Activated CD4-positive, alpha-beta T cell treated with anti-CD3 and anti-CD28 coated beads, Interleukin-2, amount 10 ng/mL, durations not matched to agents 24 days and 14 days (primary cell): ENCODE data around the gene DNM3. TPM values are rescaled to one million over a fixed set of nuclear protein-coding genes. Genes with fewer than 3 reads are reported as not detected.

ENCODE experiments used
- DNase-seq: peaks from one replicate; pipeline ENCODE4 v3.0.0; 2022
- H3K27ac Mint-ChIP-seq: one replicate; pipeline ENCODE4 v1.8.0; 2022; ENCODE audit warnings: mild to moderate bottlenecking, mixed read lengths
- H3K27me3 Mint-ChIP-seq: one replicate; pipeline ENCODE4 v1.8.0; 2022; ENCODE audit warnings: mixed read lengths
- H3K36me3 Mint-ChIP-seq: one replicate; pipeline ENCODE4 v1.8.0; 2022; ENCODE audit warnings: low read depth, mild to moderate bottlenecking, mixed read lengths
- H3K4me1 Mint-ChIP-seq: one replicate; pipeline ENCODE4 v1.8.0; 2021; ENCODE audit warnings: mixed read lengths
- H3K4me3 Mint-ChIP-seq: one replicate; pipeline ENCODE4 v1.8.0; 2022; ENCODE audit warnings: mild to moderate bottlenecking, moderate library complexity, mixed read lengths
- H3K9me3 Mint-ChIP-seq: one replicate; pipeline ENCODE4 v1.8.0; 2021; ENCODE audit warnings: mixed read lengths
- intact Hi-C: fragments of 100-400 bp; cut with micrococcal nuclease; formaldehyde crosslinking; loops from one replicate; pipeline ENCODE4 v1.15.1; 2023
- total RNA-seq: library from RNA; stranded (reverse); gene quantifications from 2 replicates; pipeline ENCODE4 v1.2.3, GENCODE V29; 2022

The DNM3 gene
- total RNA-seq, 1 donor from 2014 or later: 0.42 TPM

DNA sequence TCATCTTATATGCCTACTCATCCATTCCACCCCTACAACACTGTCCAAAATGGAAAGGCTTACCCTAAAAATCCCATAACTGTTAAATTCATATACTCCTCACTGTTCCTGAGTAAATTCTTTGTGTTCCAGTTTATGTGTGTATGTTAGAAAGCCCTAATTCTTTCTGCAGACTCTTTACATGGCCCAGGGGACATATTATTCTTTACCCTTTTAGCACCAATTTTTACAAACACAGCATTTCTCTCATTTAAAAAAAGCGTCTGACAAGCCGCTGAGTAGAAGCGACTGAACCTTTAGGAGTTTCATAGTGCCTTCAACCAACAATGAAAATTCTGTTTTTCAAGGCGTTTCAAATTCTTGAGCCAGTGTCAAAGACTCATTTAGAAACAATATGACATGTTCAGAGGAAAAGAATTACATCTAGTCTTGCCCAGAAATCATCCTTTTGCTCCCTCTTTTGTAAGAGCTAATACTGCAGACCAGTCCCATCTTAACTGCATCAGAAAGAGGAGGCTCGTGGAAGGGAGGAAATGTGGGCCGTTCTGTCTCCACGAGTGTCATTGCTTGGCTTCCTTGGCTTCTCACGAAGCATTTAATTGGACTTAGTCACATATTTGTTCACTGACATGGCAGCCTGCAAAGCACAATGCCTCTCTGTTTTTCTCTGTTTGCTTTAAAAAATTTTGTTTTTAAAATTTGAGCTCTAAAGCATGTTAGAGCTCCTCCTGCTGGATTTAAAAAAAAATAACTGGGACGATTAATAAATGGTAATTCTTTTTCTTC lies 557.9 kb downstream of the DNM3 start:
- H3K9me3 Mint-ChIP-seq: no peaks in the 10 kb centered on the region
- no peaks in the 10 kb centered on the region for H3K27me3 Mint-ChIP-seq
- intact Hi-C loops: loop anchor here (1.0 to 5.0 kb wide), 4 partner anchors 218 to 396 kb away; no protein-coding TSS in a partner anchor
- no peaks in the 10 kb centered on the region for H3K36me3 Mint-ChIP-seq
- H3K4me3 Mint-ChIP-seq: peak overlapping the region; percentile 7
- peak; percentile 72 for DNase-seq
- peaks cover 46% of the 10 kb centered on the region for H3K4me1 Mint-ChIP-seq
- H3K27ac Mint-ChIP-seq: peak overlapping the region; percentile 61

DNA sequence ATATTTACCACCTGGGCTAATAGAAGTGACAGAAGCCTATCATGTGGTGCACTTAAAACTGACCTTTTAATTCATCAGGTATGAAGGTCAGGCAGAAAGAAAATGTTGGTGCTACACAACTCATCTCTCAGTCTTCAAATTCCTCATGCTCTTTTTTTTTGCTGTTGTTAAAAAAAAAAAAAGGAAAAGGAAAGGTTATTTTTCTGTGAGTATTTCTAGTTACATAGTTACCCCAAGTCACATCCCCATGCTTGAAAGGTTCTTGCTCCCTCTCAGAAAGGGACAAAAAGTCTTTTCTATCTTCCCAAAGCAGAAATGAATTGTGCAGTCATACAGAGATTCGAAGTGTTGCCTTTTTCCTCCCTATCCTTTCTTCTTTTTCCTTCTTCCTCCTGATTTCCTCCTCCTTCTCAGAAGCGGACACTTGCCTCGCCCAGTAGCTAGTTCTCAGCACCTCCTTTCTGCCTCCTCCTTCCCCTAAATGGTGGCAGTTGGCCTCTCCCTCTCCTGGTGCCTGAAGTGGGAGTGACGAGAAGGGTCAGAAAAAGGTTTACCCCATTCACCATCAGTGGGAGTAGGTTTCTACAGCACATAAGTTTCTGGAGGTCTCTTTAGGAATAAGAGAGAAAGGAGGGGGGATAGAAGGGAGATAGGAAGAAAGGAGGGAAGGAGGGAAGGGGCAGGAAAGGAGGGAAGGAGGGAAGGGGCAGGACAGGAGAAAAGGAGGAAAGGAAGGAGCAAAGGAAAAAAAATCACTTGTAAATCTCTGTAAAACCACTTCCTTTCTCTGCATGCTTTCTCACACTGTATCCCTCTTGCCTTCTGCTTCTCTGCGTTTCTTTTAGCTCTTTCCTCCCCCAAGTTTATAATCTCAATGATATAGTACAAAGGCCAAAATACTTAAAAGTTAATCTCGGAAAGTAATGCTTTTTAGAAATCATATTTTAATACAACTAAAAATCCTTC lies 558.7 kb downstream of the DNM3 start:
- H3K27ac Mint-ChIP-seq: peak overlapping the region; percentile 61
- no peaks in the 10 kb centered on the region for H3K36me3 Mint-ChIP-seq
- H3K4me1 Mint-ChIP-seq: peaks cover 38% of the 10 kb centered on the region
- intact Hi-C loops: loop anchor here (1.0 to 5.0 kb wide), 4 partner anchors 219 to 397 kb away; no protein-coding TSS in a partner anchor
- H3K9me3 Mint-ChIP-seq: no peaks in the 10 kb centered on the region
- no peak for DNase-seq
- peak overlapping the region; percentile 7 for H3K4me3 Mint-ChIP-seq
- H3K27me3 Mint-ChIP-seq: no peaks in the 10 kb centered on the region

DNA sequence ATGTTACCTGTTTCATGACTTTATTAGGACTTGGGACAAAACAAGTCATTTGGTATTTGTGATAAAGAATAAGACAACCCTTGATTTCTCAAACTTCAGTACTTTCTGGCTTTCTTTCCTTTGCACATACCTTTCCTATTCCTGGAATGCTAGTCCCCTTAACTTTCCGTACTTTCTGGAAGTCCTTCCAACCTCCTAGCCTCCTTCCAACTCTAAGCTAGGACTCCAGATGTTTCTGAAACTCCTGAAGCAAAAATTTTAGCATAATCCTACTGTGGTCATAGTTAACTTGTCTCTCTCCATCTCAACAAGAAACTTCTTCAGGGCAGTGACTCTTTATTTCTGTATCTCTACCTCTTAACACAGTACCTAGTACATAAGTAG lies 559.4 kb downstream of the DNM3 start:
- intact Hi-C loops: no loop called here
- Mint-ChIP-seq H3K9me3 (no peaks in the 10 kb centered on the region), H3K27me3 (no peaks in the 10 kb centered on the region), H3K4me1 (peaks cover 37% of the 10 kb centered on the region), H3K27ac (no peak overlapping the region), H3K4me3 (no peak overlapping the region), H3K36me3 (no peaks in the 10 kb centered on the region)
- no peak for DNase-seq

DNA sequence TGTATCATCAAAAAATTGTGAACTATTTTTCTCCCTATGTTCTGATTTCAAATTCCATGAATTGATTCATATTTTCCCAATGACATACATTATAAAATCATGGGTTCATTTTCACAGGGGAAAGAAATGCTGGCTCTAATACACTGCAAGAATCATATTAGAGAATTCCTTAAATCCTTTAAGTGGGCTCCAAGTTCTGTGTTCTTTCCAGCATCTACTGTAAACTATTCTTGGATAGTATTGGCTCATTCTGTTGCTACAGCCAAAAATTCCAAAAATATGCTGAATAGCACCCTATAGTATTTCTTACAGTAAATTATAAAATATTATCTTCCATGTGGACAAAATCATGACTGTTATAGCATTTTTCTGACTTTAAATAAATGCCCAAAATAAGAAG lies 560.2 kb downstream of the DNM3 start:
- Mint-ChIP-seq H3K4me3 (no peak overlapping the region), H3K27me3 (peaks cover 2% of the 10 kb centered on the region), H3K27ac (no peak overlapping the region), H3K4me1 (peaks cover 35% of the 10 kb centered on the region), H3K36me3 (no peaks in the 10 kb centered on the region), H3K9me3 (no peaks in the 10 kb centered on the region)
- intact Hi-C loops: no loop called here
- DNase-seq: no peak

DNA sequence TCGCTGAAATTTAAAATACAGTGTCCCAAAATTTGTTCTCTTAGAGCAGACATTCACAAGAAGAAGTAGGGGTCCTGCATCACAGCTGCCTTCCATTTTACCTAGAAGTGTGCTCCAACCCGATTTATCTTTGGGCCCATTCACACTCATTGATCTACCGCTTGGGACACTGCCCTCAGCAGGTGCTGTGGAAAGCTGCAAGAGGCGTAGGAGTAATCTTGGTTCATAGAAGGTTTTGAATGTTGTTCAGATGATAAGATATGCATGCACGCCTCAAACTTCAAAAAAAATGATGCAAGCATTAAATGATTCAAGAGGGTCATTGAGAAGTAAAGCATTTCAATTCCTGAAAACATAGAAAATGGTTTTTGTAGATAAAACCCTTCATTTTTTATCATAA lies 560.6 kb downstream of the DNM3 start:
- no peak for DNase-seq
- intact Hi-C loops: no loop called here
- Mint-ChIP-seq H3K4me3 (no peak overlapping the region), H3K4me1 (peaks cover 35% of the 10 kb centered on the region), H3K27me3 (peaks cover 2% of the 10 kb centered on the region), H3K9me3 (no peaks in the 10 kb centered on the region), H3K36me3 (no peaks in the 10 kb centered on the region), H3K27ac (no peak overlapping the region)

DNA sequence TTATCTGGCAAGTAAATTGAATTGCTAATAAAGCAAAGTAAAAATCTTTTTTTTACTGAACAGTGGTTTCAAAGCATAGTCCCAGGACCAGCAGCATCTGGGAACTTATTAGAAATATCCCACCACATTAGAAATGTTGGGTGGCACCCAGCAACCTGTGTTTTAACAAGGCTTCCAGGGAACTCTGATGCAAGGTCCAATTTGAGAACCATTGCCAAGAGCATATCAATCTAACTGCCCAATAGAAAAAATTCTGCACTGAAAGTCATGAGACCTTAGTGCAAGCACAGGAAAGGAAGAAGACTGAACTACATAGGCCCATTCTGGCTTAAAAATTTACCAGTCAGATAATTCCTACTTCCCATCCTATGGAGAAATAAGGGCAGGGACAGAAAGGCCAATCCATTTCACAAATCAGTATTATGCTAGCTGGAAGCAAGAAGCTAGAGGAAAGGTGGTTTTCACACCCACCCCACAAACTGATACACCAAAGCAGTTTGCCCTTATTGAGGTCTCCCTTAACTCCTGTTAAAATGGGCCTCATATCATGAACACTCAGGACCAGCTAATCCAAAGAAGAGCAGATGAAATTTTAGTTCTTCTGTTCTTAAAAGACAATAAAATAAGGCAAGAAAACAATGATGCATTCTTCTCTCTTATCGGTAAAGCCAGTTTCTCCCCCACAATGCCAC lies 561.7 kb downstream of the DNM3 start:
- no peak for DNase-seq
- H3K9me3 Mint-ChIP-seq: no peaks in the 10 kb centered on the region
- no peak overlapping the region for H3K4me3 Mint-ChIP-seq
- H3K4me1 Mint-ChIP-seq: peaks cover 30% of the 10 kb centered on the region
- intact Hi-C loops: no loop called here
- no peak overlapping the region for H3K27ac Mint-ChIP-seq
- H3K27me3 Mint-ChIP-seq: peaks cover 6% of the 10 kb centered on the region
- no peaks in the 10 kb centered on the region for H3K36me3 Mint-ChIP-seq

DNA sequence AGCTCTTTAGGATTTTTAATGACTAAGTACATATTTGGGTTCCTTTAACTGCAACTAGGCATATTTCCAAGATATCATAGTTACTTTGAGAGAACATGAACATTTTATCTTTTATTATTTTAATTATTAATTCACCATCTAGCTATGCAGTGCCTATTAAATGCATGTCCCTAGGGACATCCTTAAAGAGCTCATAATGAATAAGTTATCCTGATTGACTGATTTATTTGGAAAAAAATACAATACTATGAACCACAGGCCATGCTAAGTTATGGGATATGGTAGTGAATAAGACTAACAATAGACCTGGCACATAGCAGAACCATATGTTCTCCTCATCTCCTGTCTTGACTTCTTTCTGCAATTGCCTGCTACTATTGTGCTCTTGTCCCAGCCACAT lies 562.8 kb downstream of the DNM3 start:
- H3K9me3 Mint-ChIP-seq: no peaks in the 10 kb centered on the region
- intact Hi-C loops: no loop called here
- no peaks in the 10 kb centered on the region for H3K36me3 Mint-ChIP-seq
- no peak for DNase-seq
- H3K4me3 Mint-ChIP-seq: no peak overlapping the region
- H3K27ac Mint-ChIP-seq: no peak overlapping the region
- H3K4me1 Mint-ChIP-seq: peaks cover 19% of the 10 kb centered on the region
- H3K27me3 Mint-ChIP-seq: peaks cover 6% of the 10 kb centered on the region

DNA sequence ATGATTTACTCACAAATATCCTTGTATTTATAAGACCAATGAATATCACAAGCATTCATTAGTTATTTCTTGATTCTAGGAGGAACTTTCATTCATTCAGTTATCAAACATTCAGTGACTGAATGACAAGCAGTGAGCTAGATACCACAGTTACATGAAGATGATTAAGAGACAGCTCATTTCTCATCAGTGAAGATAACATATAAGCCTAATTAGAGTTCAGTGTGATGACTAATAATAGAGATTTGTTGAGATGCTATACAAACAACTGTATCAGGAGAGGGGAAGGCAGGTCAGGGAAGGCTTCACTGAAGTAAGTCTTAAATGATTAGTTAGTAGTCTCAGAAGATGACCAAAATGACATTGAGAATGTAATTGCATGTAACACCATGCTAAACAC lies 564.6 kb downstream of the DNM3 start:
- peaks cover 3% of the 10 kb centered on the region for H3K4me1 Mint-ChIP-seq
- H3K4me3 Mint-ChIP-seq: no peak overlapping the region
- intact Hi-C loops: no loop called here
- peaks cover 6% of the 10 kb centered on the region for H3K27me3 Mint-ChIP-seq
- no peak for DNase-seq
- no peak overlapping the region for H3K27ac Mint-ChIP-seq
- no peaks in the 10 kb centered on the region for H3K9me3 Mint-ChIP-seq
- no peaks in the 10 kb centered on the region for H3K36me3 Mint-ChIP-seq

DNA sequence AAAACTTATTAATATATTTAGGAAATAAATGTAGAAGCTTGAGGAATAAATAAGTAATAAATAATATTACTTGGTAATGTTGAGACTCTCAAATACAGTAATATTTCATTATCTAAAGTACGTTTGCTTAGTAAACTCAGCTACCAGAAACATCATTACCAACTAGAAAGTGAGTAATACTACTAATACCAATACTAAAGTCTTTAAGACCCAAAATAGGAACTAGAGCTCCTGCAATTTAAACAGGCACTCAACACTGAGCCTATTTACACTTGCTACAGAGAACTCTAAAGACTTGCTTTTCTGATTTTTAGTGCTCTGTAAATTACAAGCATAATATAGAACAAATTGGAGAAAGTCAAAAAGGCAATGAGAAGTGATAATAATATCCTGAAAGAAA lies 565.7 kb downstream of the DNM3 start:
- intact Hi-C loops: no loop called here

DNA sequence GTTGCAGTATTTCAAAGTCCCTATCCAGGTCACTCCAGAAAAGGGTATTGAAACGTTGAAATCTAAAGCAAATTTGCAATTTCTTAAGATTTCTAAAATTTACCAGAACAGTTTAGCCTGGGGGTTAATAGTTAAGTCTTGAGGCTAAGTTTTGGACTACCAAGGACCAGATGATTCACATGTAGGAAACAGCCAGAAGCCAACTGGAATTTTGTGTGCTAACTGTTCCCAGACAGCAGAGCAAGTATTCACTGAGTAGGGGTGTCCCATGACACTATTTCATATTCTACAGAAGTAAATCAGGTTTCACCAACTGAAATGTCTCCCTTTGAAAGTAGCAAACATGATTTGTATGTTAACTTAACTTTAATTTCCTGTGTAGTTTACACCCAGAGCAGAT lies 567.7 kb downstream of the DNM3 start:
- H3K27me3 Mint-ChIP-seq: peaks cover 6% of the 10 kb centered on the region
- no peak overlapping the region for H3K27ac Mint-ChIP-seq
- peaks cover 2% of the 10 kb centered on the region for H3K4me1 Mint-ChIP-seq
- no peak overlapping the region for H3K4me3 Mint-ChIP-seq
- no peak for DNase-seq
- no peaks in the 10 kb centered on the region for H3K9me3 Mint-ChIP-seq
- H3K36me3 Mint-ChIP-seq: no peaks in the 10 kb centered on the region
- intact Hi-C loops: no loop called here

More for the DNA sequence above, 565.7 kb downstream of the DNM3 start:
- no peak overlapping the region for H3K4me3 Mint-ChIP-seq
- DNase-seq: no peak
- H3K9me3 Mint-ChIP-seq: no peaks in the 10 kb centered on the region
- peaks cover 6% of the 10 kb centered on the region for H3K27me3 Mint-ChIP-seq
- H3K4me1 Mint-ChIP-seq: peaks cover 5% of the 10 kb centered on the region
- no peaks in the 10 kb centered on the region for H3K36me3 Mint-ChIP-seq
- H3K27ac Mint-ChIP-seq: no peak overlapping the region

DNA sequence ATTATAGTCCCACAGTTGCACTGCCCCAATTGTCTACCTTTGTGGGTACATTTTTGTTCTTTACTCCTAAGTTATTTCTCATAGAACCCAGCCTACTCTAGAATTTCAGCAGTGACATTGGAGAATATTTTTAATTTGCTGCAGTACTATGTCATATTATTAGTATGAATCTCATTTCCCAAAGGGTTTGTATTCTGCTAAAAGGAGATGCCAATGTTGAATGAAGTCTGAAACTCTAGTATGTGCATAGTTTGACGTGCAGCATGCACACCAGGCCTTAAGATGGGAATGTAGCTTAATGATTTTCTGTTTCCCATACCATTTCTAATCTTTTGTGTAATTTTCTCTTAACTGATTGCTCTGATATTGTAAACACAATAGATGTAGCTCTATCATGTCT lies 568.7 kb downstream of the DNM3 start:
- intact Hi-C loops: no loop called here

DNA sequence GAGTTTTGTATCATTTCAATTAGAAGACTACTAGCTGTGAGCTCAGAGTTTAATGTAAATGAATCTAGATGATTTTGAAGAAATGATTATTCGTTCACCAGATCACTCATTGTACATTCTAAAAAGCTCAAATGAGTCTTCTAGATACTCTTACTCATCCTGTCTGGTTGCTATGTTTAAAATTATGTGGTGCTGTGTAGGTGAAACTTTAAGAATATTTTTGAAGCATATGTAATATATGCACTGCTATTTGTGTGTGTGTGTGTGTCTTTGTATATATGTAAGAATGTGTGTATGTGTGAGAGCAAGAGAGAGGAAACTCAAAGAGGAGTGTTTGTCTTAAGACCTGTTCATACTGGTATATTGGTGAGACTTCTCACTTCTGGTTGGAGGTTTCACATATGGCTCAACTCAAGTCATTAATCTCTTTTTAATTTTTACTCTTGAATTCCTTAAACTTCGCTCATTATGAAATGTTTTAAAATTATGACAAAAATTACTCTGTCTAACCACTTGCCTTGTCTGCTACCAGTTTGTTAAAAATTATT lies 570.6 kb downstream of the DNM3 start:
- Mint-ChIP-seq H3K4me1 (peaks cover 2% of the 10 kb centered on the region), H3K4me3 (no peak overlapping the region), H3K9me3 (no peaks in the 10 kb centered on the region), H3K27me3 (peaks cover 3% of the 10 kb centered on the region), H3K36me3 (no peaks in the 10 kb centered on the region), H3K27ac (no peak overlapping the region)
- intact Hi-C loops: no loop called here
- DNase-seq: no peak

More for the DNA sequence above, 568.7 kb downstream of the DNM3 start:
- Mint-ChIP-seq H3K36me3 (no peaks in the 10 kb centered on the region), H3K4me1 (peaks cover 2% of the 10 kb centered on the region), H3K27me3 (peaks cover 6% of the 10 kb centered on the region), H3K9me3 (no peaks in the 10 kb centered on the region), H3K27ac (no peak overlapping the region), H3K4me3 (no peak overlapping the region)
- DNase-seq: no peak

DNA sequence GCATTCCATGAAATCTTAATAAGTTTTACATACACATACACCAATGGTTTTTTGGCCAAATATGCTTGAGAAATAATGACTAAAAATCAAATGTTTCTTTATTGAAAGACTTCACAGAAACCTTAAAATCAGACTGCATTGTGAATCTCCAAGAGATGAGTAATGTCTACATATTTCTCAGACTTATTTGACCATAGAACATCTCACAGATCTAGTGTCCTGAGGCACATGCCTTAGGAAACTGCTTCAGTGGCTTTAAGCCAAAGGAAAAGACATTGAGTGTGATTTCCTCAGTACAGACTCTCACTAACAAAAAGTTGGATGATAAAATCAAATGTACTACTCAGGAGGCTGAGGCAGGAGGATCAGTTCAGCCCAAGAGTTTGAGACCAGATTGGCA lies 573.0 kb downstream of the DNM3 start:
- no peaks in the 10 kb centered on the region for H3K9me3 Mint-ChIP-seq

More for the DNA sequence above, 573.0 kb downstream of the DNM3 start:
- Mint-ChIP-seq H3K4me1 (peaks cover 2% of the 10 kb centered on the region), H3K4me3 (no peak overlapping the region), H3K27me3 (peaks cover 2% of the 10 kb centered on the region), H3K27ac (no peak overlapping the region), H3K36me3 (no peaks in the 10 kb centered on the region)
- DNase-seq: no peak
- intact Hi-C loops: no loop called here
